ENCODE measurements around the gene MGAT5.
"Not testable (repeated sequence)": the region's sequence is repeated elsewhere in the genome, so short reads cannot be mapped to it uniquely, and the experiment has no call there.

The MGAT5 gene

GRCh38 chr2:134468776-134469175, 214.9 kb downstream of the MGAT5 start:
- no peak for DNase-seq (ENCODE audit: low spot score)

GRCh38 chr2:134469516-134470115, 215.7 kb downstream of the MGAT5 start:
- no peak for DNase-seq (ENCODE audit: low spot score)

GRCh38 chr2:134470561-134471168, 216.8 kb downstream of the MGAT5 start:
- no peak for DNase-seq (ENCODE audit: low spot score)

- not testable (repeated sequence) for DNase-seq (ENCODE audit: low spot score)
Measured at GRCh38 chr2:134476982-134477381, 223.1 kb downstream of the MGAT5 start.

- DNase-seq (ENCODE audit: low spot score) = no peak
Measured at GRCh38 chr2:134479696-134480330, 225.9 kb downstream of the MGAT5 start.

GRCh38 chr2:134482131-134482723, 228.4 kb downstream of the MGAT5 start:
- no peak for DNase-seq (ENCODE audit: low spot score)

DNA sequence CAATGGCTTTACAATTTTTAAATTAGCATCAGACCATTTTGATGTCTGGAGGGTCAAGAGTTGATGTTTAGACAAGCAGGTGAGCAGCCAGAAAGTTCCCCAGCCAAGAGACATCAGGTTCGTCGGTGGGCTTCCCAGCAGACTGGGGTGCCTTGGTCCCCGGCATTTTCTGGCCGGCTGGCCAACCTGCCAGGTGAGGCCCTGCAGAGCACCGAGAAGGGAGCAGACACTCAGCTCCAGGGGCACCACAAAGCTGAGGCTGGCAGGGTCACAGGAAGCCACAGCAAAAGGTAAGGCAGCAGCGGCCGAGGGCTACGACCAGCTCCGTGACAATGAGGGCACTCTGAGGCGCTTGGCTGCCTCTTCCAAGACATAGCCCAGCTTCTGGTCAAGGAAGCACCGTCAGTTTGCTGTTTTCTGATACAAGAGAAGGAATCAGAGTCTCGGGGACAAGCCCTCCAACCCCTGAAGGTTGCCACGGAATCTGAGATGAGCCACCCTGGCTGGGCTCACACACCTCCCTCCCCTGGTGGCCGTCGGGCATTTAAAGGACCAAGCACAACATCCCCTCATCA, 229.0 kb downstream of the MGAT5 start:
- DNase-seq (ENCODE audit: low spot score) = no peak

- DNase-seq (ENCODE audit: low spot score) = no peak
Measured at GRCh38 chr2:134489732-134490384, 236.0 kb downstream of the MGAT5 start.

DNA sequence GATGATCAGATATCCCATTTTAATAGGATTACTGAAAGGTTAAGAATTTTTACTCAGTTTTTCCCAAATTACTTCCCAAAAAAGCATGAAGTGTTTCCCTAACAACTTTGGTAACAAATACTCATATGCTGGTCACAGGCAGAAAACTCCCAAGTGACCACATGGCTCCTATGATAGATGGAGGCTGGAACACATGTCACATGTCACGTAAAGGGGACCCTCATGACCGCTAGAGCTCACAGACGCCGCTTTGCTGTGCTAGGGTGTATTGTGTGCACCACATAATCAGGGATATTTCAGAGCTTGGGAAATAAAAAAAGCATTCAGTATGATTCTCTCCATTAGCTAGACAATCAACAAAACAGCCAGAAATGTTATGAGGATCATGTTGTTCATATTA, 236.7 kb downstream of the MGAT5 start:
- DNase-seq (ENCODE audit: low spot score) = no peak

DNA sequence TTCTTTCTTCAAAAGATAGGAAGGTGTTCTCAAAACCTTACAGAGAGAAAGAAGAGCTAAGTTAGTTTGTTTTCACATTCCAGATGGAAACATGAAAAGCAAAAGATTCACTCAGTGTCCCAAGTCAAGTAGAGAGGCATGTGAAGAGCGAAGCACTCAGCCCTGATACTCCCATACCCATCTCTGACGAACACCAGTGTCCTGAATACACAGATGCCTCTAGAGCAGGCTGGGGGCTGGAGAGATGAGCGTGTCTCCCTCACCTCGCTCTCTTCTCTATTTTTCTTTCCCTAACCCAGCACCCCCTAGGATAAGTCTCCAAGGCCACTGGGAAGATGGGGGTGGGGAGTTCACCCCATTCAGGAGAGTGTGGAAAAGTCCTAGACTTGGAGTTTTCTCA, 237.2 kb downstream of the MGAT5 start:
- no peak for DNase-seq (ENCODE audit: low spot score)

- no peak for DNase-seq (ENCODE audit: low spot score)
Measured at GRCh38 chr2:134491771-134492441, 238.0 kb downstream of the MGAT5 start.

DNA sequence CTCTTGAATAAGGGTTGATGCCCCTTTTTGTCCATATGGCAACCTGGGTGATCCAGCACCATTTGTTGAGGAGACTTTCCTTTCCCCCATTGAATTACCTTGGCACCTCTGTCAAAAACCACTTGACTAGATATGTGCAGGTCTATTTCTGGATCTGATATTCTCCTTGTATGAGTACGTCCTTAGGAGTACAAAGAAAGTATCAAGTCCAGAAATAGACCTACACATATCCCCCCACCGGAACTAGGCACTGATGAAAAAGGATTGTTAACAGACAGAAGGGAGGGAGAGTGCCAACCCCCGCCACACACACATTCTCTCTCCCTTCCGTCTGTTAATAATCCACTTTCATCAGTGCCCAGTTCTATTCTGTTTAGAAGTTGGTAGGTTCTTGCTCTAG, 239.9 kb downstream of the MGAT5 start:
- DNase-seq (ENCODE audit: low spot score) = no peak

- DNase-seq (ENCODE audit: low spot score) = no peak
Measured at GRCh38 chr2:134498654-134499053, 244.8 kb downstream of the MGAT5 start.

DNA sequence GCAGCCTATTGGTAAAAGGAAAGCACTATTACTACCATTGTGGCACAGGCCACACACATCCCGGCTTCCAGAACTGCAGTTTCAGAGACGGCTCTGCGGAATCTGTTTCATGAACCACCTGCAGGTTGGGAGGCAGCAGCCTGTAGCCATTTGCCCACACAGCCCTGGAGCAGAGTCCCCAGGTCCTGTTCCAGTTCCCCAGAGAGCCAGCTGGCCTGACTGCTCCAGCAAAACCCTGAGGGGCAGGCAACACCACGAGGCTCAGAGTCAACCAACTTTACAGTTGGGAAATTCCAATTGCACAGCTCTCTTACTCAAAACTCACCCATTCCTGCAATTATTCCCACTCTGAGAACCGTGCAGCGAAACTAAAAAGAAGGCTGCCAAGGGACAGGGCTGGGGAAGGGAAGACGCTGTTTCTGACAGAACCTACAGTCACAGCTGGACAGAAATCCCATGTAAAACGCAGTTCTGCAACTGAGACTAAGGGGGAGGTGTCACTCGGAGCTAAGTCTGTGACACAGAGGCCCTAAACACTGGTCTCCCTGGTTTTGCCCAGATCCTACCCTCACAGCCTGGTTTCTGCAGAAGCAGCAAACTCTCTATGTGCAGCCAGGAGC, 245.5 kb downstream of the MGAT5 start:
- no peak for DNase-seq (ENCODE audit: low spot score)

DNA sequence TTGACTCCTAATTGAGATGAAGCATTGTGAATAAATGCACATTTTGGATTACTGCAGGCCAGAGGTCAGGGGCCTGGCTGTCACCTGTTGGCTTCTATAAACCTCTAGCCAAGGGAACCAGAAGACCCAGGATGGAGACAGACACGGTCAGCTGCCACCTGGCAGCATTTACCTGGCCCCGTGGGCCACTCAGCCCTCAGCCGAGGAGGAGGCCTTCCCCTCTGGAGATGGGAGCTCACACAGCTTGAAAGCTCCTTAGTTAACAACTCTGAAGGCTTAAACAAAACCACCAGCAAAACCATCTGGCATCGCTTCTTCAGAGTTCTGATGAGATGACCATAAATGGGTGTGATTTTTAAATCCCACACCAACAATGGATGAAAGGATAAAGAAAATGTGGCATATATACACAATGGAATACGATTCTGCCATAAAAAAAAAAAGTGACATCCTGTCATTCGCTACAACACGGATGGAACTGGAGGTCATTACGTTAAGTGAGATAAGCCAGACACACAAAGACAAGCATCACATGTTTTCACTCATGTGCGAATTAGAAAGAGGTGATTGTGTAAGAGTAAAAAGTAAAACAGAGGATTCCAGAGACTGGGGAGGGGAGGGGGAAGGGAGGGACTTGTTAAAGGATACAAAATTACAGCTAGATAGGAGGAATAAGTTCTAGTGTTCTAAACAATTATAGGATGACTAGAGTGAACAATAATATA, 246.5 kb downstream of the MGAT5 start:
- DNase-seq (ENCODE audit: low spot score) = no peak

GRCh38 chr2:134501476-134502091, 247.7 kb downstream of the MGAT5 start:
- DNase-seq (ENCODE audit: low spot score) = no peak

GRCh38 chr2:134502104-134502503, 248.2 kb downstream of the MGAT5 start:
- no peak for DNase-seq (ENCODE audit: low spot score)
